NCI-H526 (cell line): Measurements from ENCODE around the gene KDM3A.

Source experiments
- DNase-seq, 2 experiments: peaks; one replicate each; lab custom pipeline; 2025; lab: John Stamatoyannopoulos, UW

KDM3A gene, protein sequence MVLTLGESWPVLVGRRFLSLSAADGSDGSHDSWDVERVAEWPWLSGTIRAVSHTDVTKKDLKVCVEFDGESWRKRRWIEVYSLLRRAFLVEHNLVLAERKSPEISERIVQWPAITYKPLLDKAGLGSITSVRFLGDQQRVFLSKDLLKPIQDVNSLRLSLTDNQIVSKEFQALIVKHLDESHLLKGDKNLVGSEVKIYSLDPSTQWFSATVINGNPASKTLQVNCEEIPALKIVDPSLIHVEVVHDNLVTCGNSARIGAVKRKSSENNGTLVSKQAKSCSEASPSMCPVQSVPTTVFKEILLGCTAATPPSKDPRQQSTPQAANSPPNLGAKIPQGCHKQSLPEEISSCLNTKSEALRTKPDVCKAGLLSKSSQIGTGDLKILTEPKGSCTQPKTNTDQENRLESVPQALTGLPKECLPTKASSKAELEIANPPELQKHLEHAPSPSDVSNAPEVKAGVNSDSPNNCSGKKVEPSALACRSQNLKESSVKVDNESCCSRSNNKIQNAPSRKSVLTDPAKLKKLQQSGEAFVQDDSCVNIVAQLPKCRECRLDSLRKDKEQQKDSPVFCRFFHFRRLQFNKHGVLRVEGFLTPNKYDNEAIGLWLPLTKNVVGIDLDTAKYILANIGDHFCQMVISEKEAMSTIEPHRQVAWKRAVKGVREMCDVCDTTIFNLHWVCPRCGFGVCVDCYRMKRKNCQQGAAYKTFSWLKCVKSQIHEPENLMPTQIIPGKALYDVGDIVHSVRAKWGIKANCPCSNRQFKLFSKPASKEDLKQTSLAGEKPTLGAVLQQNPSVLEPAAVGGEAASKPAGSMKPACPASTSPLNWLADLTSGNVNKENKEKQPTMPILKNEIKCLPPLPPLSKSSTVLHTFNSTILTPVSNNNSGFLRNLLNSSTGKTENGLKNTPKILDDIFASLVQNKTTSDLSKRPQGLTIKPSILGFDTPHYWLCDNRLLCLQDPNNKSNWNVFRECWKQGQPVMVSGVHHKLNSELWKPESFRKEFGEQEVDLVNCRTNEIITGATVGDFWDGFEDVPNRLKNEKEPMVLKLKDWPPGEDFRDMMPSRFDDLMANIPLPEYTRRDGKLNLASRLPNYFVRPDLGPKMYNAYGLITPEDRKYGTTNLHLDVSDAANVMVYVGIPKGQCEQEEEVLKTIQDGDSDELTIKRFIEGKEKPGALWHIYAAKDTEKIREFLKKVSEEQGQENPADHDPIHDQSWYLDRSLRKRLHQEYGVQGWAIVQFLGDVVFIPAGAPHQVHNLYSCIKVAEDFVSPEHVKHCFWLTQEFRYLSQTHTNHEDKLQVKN (N-terminal part only)

DNA sequence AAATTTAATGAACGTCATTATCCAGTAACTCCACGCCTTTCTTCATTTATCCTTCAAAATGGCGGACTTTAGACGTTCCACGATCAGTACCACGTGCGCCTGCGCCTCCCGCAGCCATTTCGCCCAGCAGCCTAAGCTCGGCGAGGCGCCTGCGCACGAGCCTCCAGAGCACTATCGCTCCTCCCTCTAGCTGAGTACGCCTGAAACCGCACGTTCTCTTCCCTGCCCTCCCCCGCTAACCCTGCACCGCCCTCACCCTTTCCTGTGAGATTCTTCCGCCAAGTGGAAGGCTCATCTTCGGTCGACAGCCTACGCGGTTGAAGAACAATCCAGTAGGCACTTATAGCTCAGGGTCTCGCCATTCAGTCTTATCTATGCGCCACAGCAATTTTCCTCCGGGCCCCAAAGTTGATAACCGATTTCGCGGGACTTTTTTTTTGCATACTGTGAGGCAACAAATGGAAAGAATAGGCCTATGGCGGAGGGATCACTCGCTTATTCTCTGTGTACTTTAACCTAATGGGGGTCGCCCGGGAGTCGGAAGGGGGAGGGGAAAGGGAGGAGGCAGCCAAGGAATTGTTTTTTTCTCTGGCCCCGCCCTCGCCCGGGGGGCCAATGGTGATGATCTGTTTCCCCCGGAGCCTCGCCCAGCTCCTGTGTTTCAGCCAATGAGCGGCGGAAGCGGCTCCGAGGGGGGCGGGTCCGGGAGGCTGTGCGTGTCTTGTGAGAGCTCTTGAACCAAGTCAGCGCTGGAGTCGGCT lies at the start of gene KDM3A:
TSS of gene KDM3A (plus strand) at position 741 of the 761 bp plus-strand sequence. CDS start 677 bp downstream, outside the sequence.
- peak; percentile 98 to 99 for DNase-seq

DNA sequence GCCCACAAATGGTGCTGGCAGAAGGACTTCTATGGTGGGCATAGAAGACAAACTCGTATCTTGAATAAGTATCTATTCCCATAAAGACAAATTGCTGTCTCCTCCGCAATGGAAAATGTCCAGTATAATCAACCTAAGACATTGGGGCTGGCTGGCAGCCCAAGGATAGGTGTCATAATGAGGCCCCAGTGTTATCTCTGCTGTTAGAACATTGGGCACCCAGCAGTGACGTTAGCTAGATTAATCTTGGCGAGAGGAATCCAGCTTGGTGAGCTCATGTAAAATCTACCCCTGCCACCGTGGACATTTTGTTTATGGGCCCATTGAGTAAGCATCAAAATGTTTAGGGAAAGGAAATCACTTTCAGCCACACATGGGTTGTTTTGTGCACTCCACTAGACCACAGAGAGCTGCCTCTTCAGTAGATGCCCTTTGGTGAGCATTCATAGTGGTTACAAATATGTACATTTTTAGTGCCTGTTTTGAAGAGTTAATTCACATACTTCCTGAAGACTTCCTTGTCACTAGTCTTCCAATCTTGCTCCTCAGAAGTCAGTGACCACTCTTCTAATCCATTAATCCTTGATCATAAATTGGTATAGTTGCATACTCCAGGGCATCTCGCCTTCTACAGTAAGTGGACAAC lies 48.2 kb upstream of the KDM3A start:
- DNase-seq = no peak

DNA sequence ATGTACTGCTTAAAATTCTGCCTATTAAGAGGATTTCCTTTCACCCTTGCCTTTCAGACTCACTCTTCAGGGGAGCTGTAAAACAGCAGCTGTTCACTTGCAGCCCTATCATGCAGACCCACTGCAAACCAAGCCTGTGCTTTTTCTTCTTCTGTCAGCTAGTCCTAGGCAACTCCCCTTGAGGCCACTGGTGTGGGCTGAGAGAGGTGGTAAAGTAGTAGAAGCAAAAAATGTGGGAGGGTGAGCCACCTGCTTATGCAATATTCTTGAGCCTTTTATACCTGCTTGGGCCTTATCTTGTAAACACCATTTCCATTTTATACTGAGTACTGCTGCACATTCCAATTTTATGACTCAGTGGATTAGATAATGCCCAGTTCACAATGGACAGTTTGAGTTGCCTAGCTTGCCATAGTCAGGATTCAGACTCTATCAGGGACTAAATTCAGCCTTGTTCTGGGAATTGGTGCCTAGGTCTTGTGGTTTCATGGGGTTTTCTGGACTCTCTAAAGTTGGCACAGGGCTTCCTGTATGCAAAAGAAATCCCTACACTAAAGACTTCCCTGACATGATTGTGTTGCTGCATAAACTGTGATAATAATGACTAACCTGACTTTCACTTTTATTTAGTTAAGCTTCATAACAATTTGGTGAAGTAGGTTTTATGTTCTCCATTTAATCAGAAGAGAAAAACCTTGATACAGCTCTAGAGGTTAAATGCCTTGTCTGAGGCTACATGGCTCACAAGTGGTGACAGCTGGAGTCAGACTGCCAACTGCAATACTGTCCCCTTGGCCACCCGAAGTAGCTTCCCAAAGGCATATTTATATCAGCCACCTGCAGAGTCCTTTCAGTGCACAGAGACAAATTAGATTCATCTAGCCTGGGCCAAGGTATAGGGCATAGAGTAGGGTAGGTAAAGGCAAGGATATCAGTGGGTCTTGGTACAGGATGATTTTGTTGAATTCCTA lies 47.4 kb upstream of the KDM3A start:
- no peak for DNase-seq

DNA sequence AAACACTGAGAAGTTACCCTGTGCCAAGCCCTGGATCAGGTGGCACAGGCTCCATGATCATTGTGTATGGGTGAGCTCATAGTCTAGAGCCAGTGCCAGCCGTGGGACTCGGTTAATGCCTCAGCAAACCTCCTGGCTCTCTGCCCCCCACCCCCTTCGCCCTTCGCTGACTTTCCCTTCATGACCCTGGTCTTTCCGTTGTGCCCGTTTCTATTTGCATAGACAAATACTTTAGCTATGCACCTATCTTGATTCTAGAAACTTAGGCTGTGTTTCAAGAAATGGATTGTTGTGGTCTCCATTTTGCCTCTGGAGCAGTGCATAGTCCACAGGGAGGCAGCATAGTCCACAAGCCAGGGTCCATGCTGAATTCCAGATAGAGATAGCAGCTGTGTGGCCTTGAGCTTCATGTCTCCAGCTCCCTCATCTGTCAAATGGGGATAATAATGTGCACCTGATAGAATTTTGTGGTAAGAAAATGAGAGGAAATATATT lies 44.8 kb upstream of the KDM3A start:
- peak; percentile 83 to 88 for DNase-seq

DNA sequence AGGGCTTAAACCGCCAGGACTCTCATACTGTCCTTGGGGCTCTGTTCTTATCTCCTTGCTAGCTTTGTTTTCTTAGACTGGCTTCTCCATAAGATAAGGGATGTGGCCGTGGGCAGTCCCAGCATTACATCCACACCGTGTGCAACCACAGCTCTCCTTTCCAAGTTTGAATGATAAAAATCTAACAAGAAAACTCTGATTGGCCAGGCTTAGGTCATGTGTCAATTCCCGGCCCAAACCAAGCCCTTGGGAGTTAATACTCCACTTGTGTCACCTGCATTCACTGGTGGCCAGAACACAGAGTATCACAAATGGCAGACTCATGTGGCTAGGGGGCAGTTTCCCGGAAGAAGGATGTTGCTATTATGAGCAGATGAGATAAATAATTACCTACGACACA lies 43.2 kb upstream of the KDM3A start:
- DNase-seq = no peak

DNA sequence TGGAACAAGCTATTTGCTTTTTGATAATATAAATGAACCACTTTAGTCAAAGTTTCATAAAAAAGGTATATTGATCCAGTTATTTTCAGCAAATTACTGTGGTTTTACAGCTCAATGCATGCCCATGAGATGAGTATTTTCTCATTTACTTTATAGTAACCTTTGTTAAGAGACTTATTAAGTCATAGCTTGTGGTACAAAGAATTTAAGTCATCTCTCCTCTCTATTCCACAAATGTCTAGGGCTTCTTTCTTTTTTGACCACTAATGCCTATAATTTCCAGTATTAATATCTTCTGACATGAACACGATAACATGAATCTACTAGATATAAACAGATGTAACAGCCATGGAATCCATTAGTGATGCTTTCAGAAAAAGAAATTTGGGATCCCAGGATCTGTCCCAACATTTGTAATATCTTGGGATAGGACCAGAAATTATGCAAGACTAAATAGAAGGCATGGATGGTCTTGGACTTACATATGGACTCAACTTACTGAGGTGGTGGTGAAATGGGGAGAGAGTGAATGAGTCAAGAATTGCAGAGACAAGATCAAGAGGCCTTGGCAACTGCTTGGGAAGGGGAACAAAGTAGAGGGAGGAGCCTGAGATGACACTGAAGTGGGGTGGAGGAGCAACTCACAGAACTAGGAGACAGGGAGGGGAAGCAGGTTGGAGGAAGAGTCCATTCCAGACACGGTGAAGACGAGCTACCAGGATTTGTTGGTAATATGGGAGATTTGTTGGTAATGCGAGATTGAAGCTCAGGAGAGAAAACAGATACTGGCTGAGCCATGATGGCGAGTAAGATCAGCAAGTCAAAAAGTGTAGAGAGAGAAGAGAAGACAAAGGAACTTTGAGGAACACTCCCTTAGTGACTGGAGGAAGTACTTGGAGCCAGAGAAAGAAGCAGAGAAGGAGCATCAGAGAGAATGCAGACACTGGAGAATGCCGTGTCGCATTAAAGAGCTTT lies 42.4 kb upstream of the KDM3A start:
- no peak for DNase-seq

DNA sequence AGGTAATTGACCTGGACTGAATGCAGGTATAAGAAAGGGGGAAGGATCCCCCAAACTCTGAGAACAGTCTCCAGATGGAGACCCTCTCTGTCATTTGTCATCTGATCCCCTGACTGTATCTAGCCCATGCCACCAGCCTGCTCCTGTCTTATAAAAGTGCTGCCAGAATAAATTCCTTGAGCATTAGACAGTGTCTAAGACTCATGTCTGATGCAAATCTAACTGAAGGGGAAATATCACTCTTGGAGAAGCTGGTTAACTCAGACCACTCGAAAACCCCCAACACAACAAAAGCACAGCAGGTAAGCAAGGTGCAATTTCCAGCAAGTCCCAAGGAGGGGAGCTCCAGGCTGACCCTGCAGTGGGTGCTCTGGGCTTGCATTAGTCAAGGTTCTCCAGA lies 40.9 kb upstream of the KDM3A start:
- DNase-seq = no peak

DNA sequence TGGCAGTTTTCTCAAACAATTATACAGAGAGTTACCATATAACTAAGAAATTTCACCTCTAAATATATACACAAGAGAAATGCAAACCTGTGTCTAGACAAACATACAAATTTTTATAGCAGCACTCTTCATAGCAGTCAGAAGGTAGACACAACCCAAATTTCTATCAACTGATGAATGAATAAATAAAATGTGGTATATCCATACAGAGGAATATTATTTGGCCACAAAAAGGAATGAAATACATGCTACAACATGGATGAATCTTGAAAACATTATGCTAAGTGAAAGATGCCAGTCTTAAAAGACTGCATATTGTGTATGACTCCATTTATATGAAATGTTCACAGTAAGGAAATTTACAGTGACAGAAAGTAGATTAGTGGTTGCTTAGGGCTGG lies 30.6 kb upstream of the KDM3A start:
- no peak for DNase-seq

DNA sequence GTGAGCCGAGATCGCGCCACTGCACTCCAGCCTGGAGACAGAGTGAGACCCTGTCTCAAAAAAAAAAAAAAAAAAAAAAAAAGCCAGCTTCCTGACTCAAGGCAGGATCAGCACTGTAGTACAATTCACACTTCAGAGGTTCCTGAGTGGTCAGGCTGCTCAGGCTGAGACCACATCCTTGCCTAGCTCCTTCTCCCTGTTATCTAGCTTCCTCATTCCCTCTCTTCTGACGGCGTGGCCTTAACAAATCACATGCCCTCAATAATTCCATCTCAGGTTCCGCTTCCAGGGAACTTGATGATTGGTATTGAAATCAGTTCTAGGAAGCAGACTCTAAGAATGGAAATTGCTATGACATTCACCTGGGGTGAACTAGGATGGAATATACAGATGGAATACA lies 29.8 kb upstream of the KDM3A start:
- DNase-seq = no peak

DNA sequence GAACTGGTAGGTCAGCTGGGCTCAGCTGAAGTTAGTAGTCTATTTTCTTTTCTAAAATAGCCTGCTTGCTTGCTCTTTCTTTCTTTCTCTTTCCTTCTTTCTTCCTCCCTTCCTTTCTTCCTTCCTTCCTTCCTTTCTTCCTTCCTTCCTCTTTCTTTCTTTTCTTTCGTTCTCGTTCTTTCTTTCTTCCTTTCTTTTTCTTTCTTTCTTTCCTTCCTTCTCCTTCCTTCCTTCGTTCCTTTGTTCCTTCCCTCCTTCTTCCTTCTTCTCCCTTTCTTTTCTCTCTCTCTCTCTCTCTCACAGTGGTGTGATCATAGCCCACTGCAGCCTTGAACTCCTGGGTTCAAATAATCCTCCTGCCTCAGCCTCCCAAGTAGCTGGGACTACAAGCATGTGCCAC lies 29.2 kb upstream of the KDM3A start:
- DNase-seq = no peak

DNA sequence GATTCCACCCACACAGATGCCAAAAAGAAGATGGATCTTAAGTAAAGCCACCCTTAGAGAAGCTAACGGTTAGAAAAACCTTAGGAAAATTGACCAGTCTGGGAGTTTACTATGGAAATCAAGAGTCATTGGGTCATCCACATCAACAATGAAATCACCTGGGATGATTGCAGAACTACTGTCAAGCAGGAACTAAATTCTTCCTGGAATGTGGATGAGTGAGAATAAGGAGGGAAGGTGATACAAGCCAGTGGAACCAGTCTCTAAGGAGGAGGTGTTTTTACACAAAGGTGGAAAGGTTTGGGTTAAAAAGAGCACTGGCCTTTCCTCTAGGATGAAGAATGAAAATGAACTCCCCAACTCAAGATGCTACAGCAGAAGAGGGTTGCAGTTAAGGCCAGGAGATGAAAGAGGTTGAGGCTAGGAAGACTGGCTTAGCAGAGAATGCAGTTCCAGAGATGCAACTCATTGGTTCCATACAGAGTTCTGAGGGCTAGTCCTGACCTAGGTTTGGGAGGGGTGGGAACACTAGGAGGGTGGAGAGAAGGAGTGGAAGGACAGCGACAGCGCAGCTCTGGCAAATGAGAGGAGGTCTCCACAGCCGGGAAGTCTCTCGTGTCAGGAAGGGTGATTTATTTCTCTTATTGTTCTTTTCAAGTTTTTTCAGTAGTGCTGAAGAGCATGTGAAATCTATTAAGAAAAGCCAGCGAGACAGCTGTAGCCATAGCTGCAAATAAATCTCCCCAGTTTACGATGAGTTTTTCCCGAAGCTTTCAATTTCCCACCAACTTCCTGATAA lies 27.7 kb upstream of the KDM3A start:
- no peak for DNase-seq

DNA sequence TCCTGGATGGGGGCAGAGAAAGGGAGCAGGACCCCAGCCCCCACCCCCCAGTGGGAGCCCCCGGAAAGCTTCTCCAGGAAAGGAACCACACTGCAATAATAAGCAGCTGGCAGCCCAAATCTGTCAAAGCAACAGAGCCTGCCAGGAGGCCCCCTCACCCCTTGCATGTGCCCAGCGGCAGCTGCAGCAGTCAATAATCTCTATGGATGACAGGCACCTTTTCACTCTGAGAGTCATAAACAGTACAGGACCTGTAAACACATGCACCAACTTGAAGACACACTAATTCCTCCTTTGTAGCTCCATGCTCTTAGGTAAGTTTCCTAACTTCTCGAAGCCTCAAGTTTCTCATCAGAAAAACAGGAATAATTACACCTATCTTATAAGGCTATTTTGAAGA lies 26.2 kb upstream of the KDM3A start:
- no peak for DNase-seq

DNA sequence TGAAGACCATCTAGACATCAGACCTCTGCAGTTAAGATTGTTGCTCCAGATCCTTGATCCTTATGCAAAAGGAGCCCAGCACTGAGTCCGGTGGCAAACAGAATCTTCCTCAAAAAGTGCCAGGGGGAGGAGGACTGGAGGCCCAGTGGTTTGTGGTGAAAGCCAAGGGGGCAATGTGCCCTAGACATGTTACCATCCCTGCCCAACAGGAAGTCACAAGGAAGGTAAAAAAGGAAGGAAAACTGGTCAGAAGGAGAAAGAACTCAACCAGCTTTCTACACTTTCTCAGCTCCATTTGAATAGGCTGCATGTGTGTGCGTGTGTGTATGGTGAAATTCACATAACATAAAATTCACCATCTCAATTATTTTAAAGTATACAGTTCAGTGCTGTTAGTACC lies 25.0 kb upstream of the KDM3A start:
- DNase-seq = no peak

DNA sequence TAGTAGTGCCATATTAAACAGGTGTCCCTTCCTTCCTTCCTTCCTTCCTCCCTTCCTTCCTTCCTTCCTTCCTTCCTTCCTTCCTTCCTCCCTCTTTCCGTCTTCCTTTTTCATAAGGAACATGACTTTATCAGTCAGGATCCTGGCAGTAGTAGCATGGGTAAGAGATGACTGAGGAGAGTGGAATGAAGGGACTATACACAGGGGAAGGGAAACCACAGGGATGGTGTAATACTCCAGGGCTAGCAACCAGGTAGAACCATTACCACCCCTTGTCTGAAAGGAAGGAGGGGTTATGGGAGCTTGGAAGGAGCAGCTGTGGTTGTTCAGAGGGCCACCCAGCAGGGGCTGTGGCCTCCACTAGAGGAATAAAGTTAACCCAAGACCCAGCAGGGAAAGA lies 23.2 kb upstream of the KDM3A start:
- no peak for DNase-seq

DNA sequence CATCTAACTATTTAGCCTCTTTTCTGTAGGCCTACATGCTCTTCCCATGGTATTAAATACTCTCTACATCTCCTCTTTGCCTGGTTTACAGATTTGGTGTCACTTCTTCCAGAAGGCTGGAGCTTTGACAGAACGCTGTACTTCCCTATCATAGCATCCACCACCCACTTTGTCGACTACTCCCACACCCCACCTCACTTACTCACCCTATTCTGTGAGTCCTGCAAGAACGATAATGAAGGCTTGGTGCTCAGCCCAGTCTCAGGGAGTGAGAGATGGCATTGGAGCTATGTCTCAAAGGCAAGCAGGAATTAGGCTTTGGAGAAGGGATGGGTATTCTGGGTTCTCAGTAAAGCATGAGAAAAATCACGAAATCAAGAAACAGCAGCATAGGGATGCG lies 20.3 kb upstream of the KDM3A start:
- DNase-seq = no peak

DNA sequence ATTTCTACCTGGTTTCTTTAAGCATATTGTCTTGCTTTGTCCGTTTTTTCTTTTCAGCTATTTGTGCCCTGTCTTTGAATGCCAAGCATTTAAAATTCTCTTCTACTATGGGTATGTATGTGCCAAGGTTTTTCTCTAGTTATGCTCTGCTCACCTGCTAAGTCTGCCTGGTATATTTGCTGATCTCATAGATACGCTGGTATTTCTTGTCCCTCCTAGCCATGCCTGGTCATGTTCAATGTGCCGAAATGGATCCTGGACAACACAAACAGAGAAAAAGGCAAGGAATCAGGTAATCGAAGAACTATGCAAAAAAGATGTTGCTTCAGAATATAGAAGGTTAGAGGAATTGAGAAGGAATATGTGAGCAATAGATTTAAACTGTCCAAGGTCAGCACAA lies 14.9 kb upstream of the KDM3A start:
- no peak for DNase-seq

DNA sequence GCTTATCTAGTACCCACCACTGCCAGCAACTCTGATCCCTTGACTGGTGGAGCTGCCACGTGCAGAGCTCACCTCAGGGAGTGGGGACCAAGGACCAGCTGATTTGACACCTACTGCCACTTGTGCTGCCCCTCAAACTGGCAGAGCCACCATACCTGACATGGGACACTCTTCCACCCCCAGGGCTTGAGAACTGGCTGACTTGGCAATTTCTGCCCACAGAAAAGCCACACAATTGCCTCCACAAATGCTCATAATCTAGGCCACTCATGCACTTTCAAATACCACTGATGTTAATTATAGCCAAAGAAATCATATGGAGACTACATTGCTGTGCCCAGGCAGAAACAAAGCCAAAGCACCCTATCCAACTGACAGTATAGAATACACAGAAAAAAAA lies 11.8 kb upstream of the KDM3A start:
- no peak for DNase-seq

DNA sequence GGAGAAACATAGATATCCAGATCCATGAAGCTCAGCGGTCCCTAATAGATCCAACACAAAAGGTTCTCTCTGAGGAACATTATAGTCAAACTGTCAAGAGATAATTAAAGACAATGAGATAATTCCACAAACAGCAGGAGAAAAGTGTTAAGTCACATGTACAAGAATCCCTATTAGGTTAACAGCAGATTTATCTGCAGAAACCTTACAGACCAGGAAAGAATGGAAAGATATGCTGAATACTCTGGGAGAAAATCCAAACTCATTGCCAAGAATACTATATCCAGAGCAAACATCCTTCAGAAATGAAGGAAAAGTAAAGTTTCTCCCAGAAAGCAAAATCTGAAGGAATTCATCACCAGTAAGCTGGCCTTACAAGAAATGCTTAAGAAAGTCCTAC lies 10.8 kb upstream of the KDM3A start:
- no peak for DNase-seq
